ENCODE measurements around the gene PPP1R2. TPM values are rescaled to one million over a fixed set of nuclear protein-coding genes. Genes with fewer than 3 reads are reported as not detected.
"Not testable (repeated sequence)": the region's sequence is repeated elsewhere in the genome, so short reads cannot be mapped to it uniquely, and the experiment has no call there.

The PPP1R2 gene
- 100 to 1,000 TPM in 1 of 2 experiments, 10 to 100 TPM in 1; 77.0 to 134 TPM for total RNA-seq

GRCh38 chr3:195542698-195543499 is at the start of gene PPP1R2:
PPP1R2 (minus strand) TSS chr3:195543325; CDS start chr3:195543025, 300 bp downstream.
- no peaks in the 10 kb centered on the region for H3K9me3 Mint-ChIP-seq (ENCODE audit: low read depth)
- H3K27me3 Mint-ChIP-seq = no peaks in the 10 kb centered on the region
- H3K4me1 Mint-ChIP-seq = peaks cover 65% of the 10 kb centered on the region
- intact Hi-C loops (cut with DNase I, micrococcal nuclease) = loop anchor here (1.0 to 5.0 kb wide), 11 partner anchors 44 to 1056 kb away; partner anchors contain the start of genes ACAP2 (in 2 of the 2), TNK2 (in 2 of the 2), ATP13A3 (in 1 of the 2) and FAM43A (in 1 of the 2)
- peaks cover 17% of the 10 kb centered on the region for H3K36me3 Mint-ChIP-seq (ENCODE audit: low read depth)
- DNase-seq = peak; percentile 97
- CTCF ChIA-PET = interaction anchor here (0.6 to 5.3 kb wide), 11 partner anchors 8 to 871 kb away, joined by 3 to 29 read pairs (median 6); partner anchors contain the start of genes APOD, LSG1 and XXYLT1
- H3K4me3 Mint-ChIP-seq = peak within 1 kb of the TSS; percentile 95
- ATAC-seq = peak; percentile 72
- POLR2A ChIA-PET = interaction anchor here (0.6 to 1.2 kb wide), 8 partner anchors 9 to 774 kb away, joined by 3 to 8 read pairs (median 4); partner anchors contain the start of gene XXYLT1
- H3K27ac Mint-ChIP-seq = peak within 1 kb of the TSS; percentile 95

GRCh38 chr3:195591852-195592251 is 48.7 kb upstream of the PPP1R2 start:
- no peaks in the 10 kb centered on the region for H3K4me1 Mint-ChIP-seq
- CTCF ChIA-PET = interaction anchor here (1.4 kb wide), 1 partner anchor 17 kb away, joined by 3 read pairs; no protein-coding TSS in a partner anchor
- ATAC-seq (no peak), DNase-seq (no peak)
- H3K27me3 Mint-ChIP-seq = no peaks in the 10 kb centered on the region
- no peaks in the 10 kb centered on the region for H3K9me3 Mint-ChIP-seq (ENCODE audit: low read depth)
- no peak overlapping the region for H3K4me3 Mint-ChIP-seq
- H3K36me3 Mint-ChIP-seq (ENCODE audit: low read depth) = no peaks in the 10 kb centered on the region
- POLR2A ChIA-PET = no interaction called here
- H3K27ac Mint-ChIP-seq = no peak overlapping the region
- intact Hi-C loops (cut with DNase I, micrococcal nuclease) = no loop called here

GRCh38 chr3:195591220-195591619 is 48.1 kb upstream of the PPP1R2 start:
- ATAC-seq = no peak
- intact Hi-C loops (cut with DNase I, micrococcal nuclease) = no loop called here
- H3K27me3 Mint-ChIP-seq = no peaks in the 10 kb centered on the region
- no peak overlapping the region for H3K4me3 Mint-ChIP-seq
- ChIA-PET POLR2A (no interaction called here), CTCF (no interaction called here)
- H3K4me1 Mint-ChIP-seq = no peaks in the 10 kb centered on the region
- no peak overlapping the region for H3K27ac Mint-ChIP-seq
- no peaks in the 10 kb centered on the region for H3K9me3 Mint-ChIP-seq (ENCODE audit: low read depth)
- no peaks in the 10 kb centered on the region for H3K36me3 Mint-ChIP-seq (ENCODE audit: low read depth)
- no peak for DNase-seq

- ATAC-seq; CTCF ChIA-PET; POLR2A ChIA-PET; H3K27ac Mint-ChIP-seq; H3K27me3 Mint-ChIP-seq; intact Hi-C loops (cut with DNase I, micrococcal nuclease); H3K36me3 Mint-ChIP-seq (ENCODE audit: low read depth); DNase-seq; H3K9me3 Mint-ChIP-seq (ENCODE audit: low read depth); H3K4me1 Mint-ChIP-seq; H3K4me3 Mint-ChIP-seq: not testable (repeated sequence)
Observed at GRCh38 chr3:195590381-195590780, 47.3 kb upstream of the PPP1R2 start.

GRCh38 chr3:195589796-195590195 is 46.7 kb upstream of the PPP1R2 start:
- DNase-seq; H3K27ac Mint-ChIP-seq; H3K36me3 Mint-ChIP-seq (ENCODE audit: low read depth); H3K9me3 Mint-ChIP-seq (ENCODE audit: low read depth); H3K4me1 Mint-ChIP-seq; CTCF ChIA-PET; H3K27me3 Mint-ChIP-seq; ATAC-seq; POLR2A ChIA-PET; H3K4me3 Mint-ChIP-seq: not testable (repeated sequence)
- intact Hi-C loops (cut with DNase I, micrococcal nuclease) = loop anchor here in 1 of 2 experiments (5.0 kb wide), 1 partner anchor 47 kb away; the partner anchor contains the start of gene PPP1R2

- peak; percentile 24 for ATAC-seq
- intact Hi-C loops (cut with DNase I, micrococcal nuclease) = loop anchor here (1.0 to 5.0 kb wide), 4 partner anchors 21 to 46 kb away; partner anchors contain the start of gene PPP1R2 (in 1 of the 2)
- no peak overlapping the region for H3K4me3 Mint-ChIP-seq
- H3K36me3 Mint-ChIP-seq (ENCODE audit: low read depth) = no peaks in the 10 kb centered on the region
- H3K27ac Mint-ChIP-seq = no peak overlapping the region
- ChIA-PET CTCF (interaction anchor here (0.7 to 1.0 kb wide), 2 partner anchors 21 to 1102 kb away, joined by 3 read pairs; no protein-coding TSS in a partner anchor), POLR2A (interaction anchor here (0.6 kb wide), 1 partner anchor 374 kb away, joined by 6 read pairs; no protein-coding TSS in a partner anchor)
- H3K4me1 Mint-ChIP-seq = peaks cover 4% of the 10 kb centered on the region
- no peaks in the 10 kb centered on the region for H3K9me3 Mint-ChIP-seq (ENCODE audit: low read depth)
- no peak for DNase-seq
- H3K27me3 Mint-ChIP-seq = peaks cover 5% of the 10 kb centered on the region
Observed at GRCh38 chr3:195587824-195588223, 44.7 kb upstream of the PPP1R2 start.

- H3K4me1 Mint-ChIP-seq = peaks cover 4% of the 10 kb centered on the region
- POLR2A ChIA-PET = no interaction called here
- DNase-seq (no peak), ATAC-seq (peak; percentile 8)
- no peak overlapping the region for H3K4me3 Mint-ChIP-seq
- peaks cover 5% of the 10 kb centered on the region for H3K27me3 Mint-ChIP-seq
- CTCF ChIA-PET = interaction anchor here (1.0 kb wide), 1 partner anchor 21 kb away, joined by 3 read pairs; no protein-coding TSS in a partner anchor
- no peaks in the 10 kb centered on the region for H3K9me3 Mint-ChIP-seq (ENCODE audit: low read depth)
- no peak overlapping the region for H3K27ac Mint-ChIP-seq
- intact Hi-C loops (cut with DNase I, micrococcal nuclease) = loop anchor here (1.0 to 5.0 kb wide), 4 partner anchors 21 to 45 kb away; partner anchors contain the start of gene PPP1R2 (in 1 of the 2)
- H3K36me3 Mint-ChIP-seq (ENCODE audit: low read depth) = no peaks in the 10 kb centered on the region
Observed at GRCh38 chr3:195587406-195587805, 44.3 kb upstream of the PPP1R2 start.

GRCh38 chr3:195584543-195584870 is 41.4 kb upstream of the PPP1R2 start:
- POLR2A ChIA-PET = no interaction called here
- H3K4me1 Mint-ChIP-seq = peaks cover 6% of the 10 kb centered on the region

GRCh38 chr3:195583831-195584542 is 40.9 kb upstream of the PPP1R2 start, which contains the start of gene APOD:
APOD (minus strand) TSS chr3:195583940; CDS start chr3:195579461, 4,479 bp downstream.
- peak within 1 kb of the TSS; percentile 11 for H3K27ac Mint-ChIP-seq
- H3K9me3 Mint-ChIP-seq (ENCODE audit: low read depth) = no peaks in the 10 kb centered on the region
- peaks cover 5% of the 10 kb centered on the region for H3K27me3 Mint-ChIP-seq
- DNase-seq = no peak
- intact Hi-C loops (cut with DNase I, micrococcal nuclease) = no loop called here
- H3K4me1 Mint-ChIP-seq = peaks cover 6% of the 10 kb centered on the region
- H3K4me3 Mint-ChIP-seq = no peak within 1 kb of the TSS
- POLR2A ChIA-PET = no interaction called here
- CTCF ChIA-PET = interaction anchor here (1.0 to 1.5 kb wide), 5 partner anchors 11 to 42 kb away, joined by 3 to 6 read pairs (median 4); partner anchors contain the start of gene PPP1R2
- ATAC-seq = no peak
- no peaks in the 10 kb centered on the region for H3K36me3 Mint-ChIP-seq (ENCODE audit: low read depth)

More at GRCh38 chr3:195584543-195584870, 41.4 kb upstream of the PPP1R2 start:
- CTCF ChIA-PET = interaction anchor here (0.9 to 1.5 kb wide), 4 partner anchors 26 to 42 kb away, joined by 3 to 6 read pairs (median 4); partner anchors contain the start of gene PPP1R2
- H3K4me3 Mint-ChIP-seq = no peak overlapping the region
- no peaks in the 10 kb centered on the region for H3K36me3 Mint-ChIP-seq (ENCODE audit: low read depth)
- no peak overlapping the region for H3K27ac Mint-ChIP-seq
- ATAC-seq (no peak), DNase-seq (no peak)
- intact Hi-C loops (cut with DNase I, micrococcal nuclease) = no loop called here
- no peaks in the 10 kb centered on the region for H3K9me3 Mint-ChIP-seq (ENCODE audit: low read depth)
- peaks cover 5% of the 10 kb centered on the region for H3K27me3 Mint-ChIP-seq

- DNase-seq (no peak), ATAC-seq (no peak)
- Mint-ChIP-seq H3K27me3 (peaks cover 5% of the 10 kb centered on the region), H3K4me1 (peaks cover 6% of the 10 kb centered on the region), H3K4me3 (no peak overlapping the region), H3K36me3 (ENCODE audit: low read depth) (no peaks in the 10 kb centered on the region), H3K9me3 (ENCODE audit: low read depth) (no peaks in the 10 kb centered on the region), H3K27ac (no peak overlapping the region)
- CTCF ChIA-PET = interaction anchor here (1.1 to 1.3 kb wide), 2 partner anchors 12 to 16 kb away, joined by 4 to 7 read pairs; no protein-coding TSS in a partner anchor
- intact Hi-C loops (cut with DNase I, micrococcal nuclease) = no loop called here
- POLR2A ChIA-PET = interaction anchor here (0.5 kb wide), 1 partner anchor 298 kb away, joined by 4 read pairs; no protein-coding TSS in a partner anchor
Observed at GRCh38 chr3:195582947-195583346, 39.8 kb upstream of the PPP1R2 start.
